Glutamatergic neuron (in vitro differentiated cells): ENCODE measurements around the gene CD79A. TPM values are rescaled to one million over a fixed set of nuclear protein-coding genes. Genes with fewer than 3 reads are reported as not detected.

Experiments used
- DNase-seq: peaks from one replicate; pipeline ENCODE4 v3.0.0; 2022
- H3K27ac Mint-ChIP-seq: one replicate; pipeline ENCODE4 v1.8.0; 2020; ENCODE audit warnings: mild to moderate bottlenecking, mixed read lengths, inconsistent platforms; ENCODE audit not compliant: unreplicated experiment
- H3K27me3 Mint-ChIP-seq: one replicate; pipeline ENCODE4 v1.8.0; 2020; ENCODE audit warnings: mild to moderate bottlenecking, moderate library complexity, mixed read lengths, inconsistent platforms; ENCODE audit not compliant: unreplicated experiment
- H3K36me3 Mint-ChIP-seq: one replicate; pipeline ENCODE4 v1.8.0; 2020; ENCODE audit warnings: mild to moderate bottlenecking, mixed read lengths, inconsistent platforms; ENCODE audit not compliant: unreplicated experiment
- H3K4me1 Mint-ChIP-seq: one replicate; pipeline ENCODE4 v1.8.0; 2020; ENCODE audit warnings: mild to moderate bottlenecking, low read depth, mixed read lengths, inconsistent platforms; ENCODE audit not compliant: unreplicated experiment
- H3K4me3 Mint-ChIP-seq: one replicate; pipeline ENCODE4 v1.8.0; 2020; ENCODE audit warnings: mild to moderate bottlenecking, mixed read lengths, inconsistent platforms; ENCODE audit not compliant: unreplicated experiment
- H3K9me3 Mint-ChIP-seq: one replicate; pipeline ENCODE4 v1.8.0; 2020; ENCODE audit warnings: mild to moderate bottlenecking, moderate library complexity, mixed read lengths, inconsistent platforms; ENCODE audit not compliant: unreplicated experiment
- total RNA-seq: library from RNA; stranded (reverse); fragmentation: NEBNext Ultra II Directional; extraction: Animal tissue kit (Norgen Biotek cat#: 25700); gene quantifications from one replicate; pipeline ENCODE4 v1.2.1, GENCODE V29; 2021; ENCODE audit not compliant: unreplicated experiment
- TF ChIP-seq, protein P1 (sequence below): fragments of 200-600 bp; sonication (generic); IDR thresholded peaks from one replicate; pipeline ENCODE4 v1.5.0; 2021; ENCODE audit not compliant: partially characterized antibody, unreplicated experiment

Gene CD79A
- total RNA-seq, 1 donor from 2014 or later, result not detected

DNA sequence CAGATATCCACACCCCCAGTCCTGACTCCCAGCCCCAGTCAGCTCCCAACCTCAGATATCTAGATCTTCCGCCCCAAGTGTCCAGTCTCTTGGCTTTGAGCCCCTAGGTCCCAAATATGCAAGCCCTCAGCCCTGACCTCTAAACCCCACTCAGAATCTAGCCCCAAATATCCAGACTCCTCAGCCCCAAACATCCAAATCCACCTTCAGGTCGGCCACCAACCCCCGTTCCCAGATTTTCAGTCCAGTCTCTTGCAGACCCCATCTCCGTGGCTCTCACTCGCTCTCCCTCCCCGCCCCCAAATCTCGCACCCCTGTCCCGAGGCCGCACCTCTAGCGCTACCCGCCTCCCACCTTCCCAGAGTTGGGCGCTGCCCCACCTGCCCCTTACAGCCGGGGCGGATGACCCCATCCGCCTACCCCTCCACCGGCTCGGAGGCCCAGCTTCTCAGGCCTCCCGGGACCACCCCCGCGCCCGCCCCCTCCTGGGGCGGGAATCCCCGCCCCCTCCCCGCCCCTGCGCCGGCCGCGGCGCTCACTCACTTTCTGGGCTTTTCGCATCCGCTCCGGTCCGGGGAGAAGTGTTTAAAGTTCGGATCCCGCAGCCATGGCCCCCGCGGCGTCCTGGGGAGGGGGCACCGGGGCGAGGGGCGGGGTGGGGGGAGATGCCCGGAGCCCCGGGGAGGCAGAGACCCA, 50.6 kb downstream of the CD79A start:
- no peak for DNase-seq
- H3K27me3 Mint-ChIP-seq, result peaks cover 16% of the 10 kb centered on the region
- TF ChIP-seq, protein P1, sequence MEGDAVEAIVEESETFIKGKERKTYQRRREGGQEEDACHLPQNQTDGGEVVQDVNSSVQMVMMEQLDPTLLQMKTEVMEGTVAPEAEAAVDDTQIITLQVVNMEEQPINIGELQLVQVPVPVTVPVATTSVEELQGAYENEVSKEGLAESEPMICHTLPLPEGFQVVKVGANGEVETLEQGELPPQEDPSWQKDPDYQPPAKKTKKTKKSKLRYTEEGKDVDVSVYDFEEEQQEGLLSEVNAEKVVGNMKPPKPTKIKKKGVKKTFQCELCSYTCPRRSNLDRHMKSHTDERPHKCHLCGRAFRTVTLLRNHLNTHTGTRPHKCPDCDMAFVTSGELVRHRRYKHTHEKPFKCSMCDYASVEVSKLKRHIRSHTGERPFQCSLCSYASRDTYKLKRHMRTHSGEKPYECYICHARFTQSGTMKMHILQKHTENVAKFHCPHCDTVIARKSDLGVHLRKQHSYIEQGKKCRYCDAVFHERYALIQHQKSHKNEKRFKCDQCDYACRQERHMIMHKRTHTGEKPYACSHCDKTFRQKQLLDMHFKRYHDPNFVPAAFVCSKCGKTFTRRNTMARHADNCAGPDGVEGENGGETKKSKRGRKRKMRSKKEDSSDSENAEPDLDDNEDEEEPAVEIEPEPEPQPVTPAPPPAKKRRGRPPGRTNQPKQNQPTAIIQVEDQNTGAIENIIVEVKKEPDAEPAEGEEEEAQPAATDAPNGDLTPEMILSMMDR, result no peak
- H3K4me1 Mint-ChIP-seq, result peaks cover 20% of the 10 kb centered on the region
- peak overlapping the region; percentile 89 for H3K4me3 Mint-ChIP-seq
- peaks cover 11% of the 10 kb centered on the region for H3K9me3 Mint-ChIP-seq
- H3K36me3 Mint-ChIP-seq, result no peaks in the 10 kb centered on the region
- H3K27ac Mint-ChIP-seq, result no peak overlapping the region

DNA sequence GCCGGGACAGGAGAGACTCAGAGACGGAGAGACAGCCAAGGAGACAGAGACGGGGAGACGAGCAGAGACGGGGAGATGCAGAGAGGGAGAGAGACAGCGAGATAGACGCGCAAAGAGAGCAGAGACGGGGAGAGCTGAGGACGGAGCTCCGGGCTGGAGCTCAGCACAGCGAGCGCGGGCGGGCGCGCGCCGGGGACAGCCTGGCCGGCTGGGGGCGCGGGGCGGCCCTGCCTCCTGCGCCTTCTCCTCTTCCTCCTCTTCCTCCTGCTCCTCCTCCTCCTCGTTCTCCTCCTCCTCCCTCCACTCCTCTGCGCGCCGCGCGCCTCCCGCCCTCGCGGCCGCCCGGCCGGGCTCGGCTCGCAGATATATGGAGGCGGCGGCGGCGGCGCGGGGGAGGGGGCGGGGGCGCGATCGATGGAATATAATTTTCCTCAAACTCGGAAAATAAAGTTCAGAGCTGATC, 51.2 kb downstream of the CD79A start, which contains the start of gene ERFL:
ERFL (minus strand) TSS at position 229 of the 463 bp plus-strand sequence. CDS start 15,530 bp downstream, outside the sequence.
- peak within 1 kb of the TSS; percentile 89 for H3K4me3 Mint-ChIP-seq
- H3K27me3 Mint-ChIP-seq, result peaks cover 19% of the 10 kb centered on the region
- no peak within 1 kb of the TSS for H3K27ac Mint-ChIP-seq
- no peaks in the 10 kb centered on the region for H3K36me3 Mint-ChIP-seq
- peaks cover 13% of the 10 kb centered on the region for H3K9me3 Mint-ChIP-seq
- H3K4me1 Mint-ChIP-seq, result peaks cover 25% of the 10 kb centered on the region
- TF ChIP-seq, protein P1, result no peak
- DNase-seq, result no peak

- peaks cover 20% of the 10 kb centered on the region for H3K27me3 Mint-ChIP-seq
- H3K4me3 Mint-ChIP-seq, result peak overlapping the region; percentile 78
- TF ChIP-seq, protein P1, result no peak
- no peaks in the 10 kb centered on the region for H3K36me3 Mint-ChIP-seq
- no peak for DNase-seq
- H3K9me3 Mint-ChIP-seq, result peaks cover 15% of the 10 kb centered on the region
- H3K4me1 Mint-ChIP-seq, result peaks cover 32% of the 10 kb centered on the region
- no peak overlapping the region for H3K27ac Mint-ChIP-seq
Observed at GRCh38 chr19:41928754-41929535, 51.9 kb downstream of the CD79A start.

- TF ChIP-seq, protein P1, result no peak
- H3K4me3 Mint-ChIP-seq, result peak overlapping the region; percentile 78
- H3K36me3 Mint-ChIP-seq, result no peaks in the 10 kb centered on the region
- DNase-seq, result no peak
- H3K4me1 Mint-ChIP-seq, result peaks cover 36% of the 10 kb centered on the region
- H3K27me3 Mint-ChIP-seq, result peaks cover 20% of the 10 kb centered on the region
- no peak overlapping the region for H3K27ac Mint-ChIP-seq
- H3K9me3 Mint-ChIP-seq, result peaks cover 17% of the 10 kb centered on the region
Observed at GRCh38 chr19:41929536-41930071, 52.5 kb downstream of the CD79A start.

GRCh38 chr19:41930322-41930722, 53.2 kb downstream of the CD79A start:
- no peak for DNase-seq
- H3K36me3 Mint-ChIP-seq, result no peaks in the 10 kb centered on the region
- peaks cover 20% of the 10 kb centered on the region for H3K9me3 Mint-ChIP-seq

More at GRCh38 chr19:41930322-41930722, 53.2 kb downstream of the CD79A start:
- Mint-ChIP-seq H3K4me1 (peaks cover 43% of the 10 kb centered on the region), H3K27ac (no peak overlapping the region), H3K4me3 (no peak overlapping the region), H3K27me3 (peaks cover 23% of the 10 kb centered on the region)
- TF ChIP-seq, protein P1, result no peak
